ENCODE measurements around the gene SUSD1. TPM values are rescaled to one million over a fixed set of nuclear protein-coding genes. Genes with fewer than 3 reads are reported as not detected.
"Not testable (repeated sequence)": the region's sequence is repeated elsewhere in the genome, so short reads cannot be mapped to it uniquely, and the experiment has no call there.

SUSD1 gene
- total RNA-seq, 1 experiment from 2014 or later, result 7.9 TPM

DNA sequence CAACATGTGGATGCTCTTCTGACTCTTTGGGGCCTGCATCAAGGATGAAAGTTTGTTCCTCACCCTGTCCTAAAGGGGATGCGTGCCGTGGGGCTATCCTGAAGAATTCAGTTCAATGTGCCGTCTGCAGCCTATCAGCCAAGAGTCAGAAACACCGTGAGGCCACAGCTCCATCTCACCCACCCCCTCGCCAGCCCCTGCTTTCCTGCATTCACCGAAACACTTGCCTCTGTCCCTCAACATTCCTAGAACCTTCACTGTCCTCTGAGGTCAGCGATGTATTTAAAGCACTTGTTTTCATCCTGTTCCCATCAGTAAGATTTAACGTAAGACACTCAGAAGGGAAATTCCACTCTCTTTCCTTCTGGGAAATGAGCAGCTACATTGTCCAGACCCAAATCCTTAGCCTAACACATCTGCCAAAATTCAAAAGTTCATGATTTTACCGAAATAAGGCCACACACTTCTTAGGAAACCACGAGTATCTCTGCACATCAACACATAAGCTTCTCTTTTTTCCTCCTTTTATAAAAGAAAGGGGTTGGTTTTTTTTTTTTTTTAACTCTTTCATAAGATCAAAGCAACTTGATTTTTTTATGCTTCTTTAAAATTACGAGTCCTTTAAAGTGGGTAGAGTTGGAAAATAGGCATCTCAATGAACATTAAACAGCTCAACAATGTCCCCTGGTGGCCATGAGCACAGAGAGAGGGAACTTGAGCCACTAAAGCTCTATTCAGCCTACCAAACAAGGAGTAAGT, 100.7 kb downstream of the SUSD1 start:
- Histone ChIP-seq H2AFZ (ENCODE audit: low read depth, low read length, poor library complexity, severe bottlenecking) (no peak overlapping the region), H3K79me2 (ENCODE audit: insufficient read depth, low read length) (no peaks in the 10 kb centered on the region), H3K4me3 (replicated peaks in 1 of 2; ENCODE audit: low read depth in 1 of 2, low read length in 2 of 2) (no peak overlapping the region), H3K4me2 (ENCODE audit: low read length) (no peak overlapping the region), H3K9me2 (ENCODE audit: insufficient read depth) (no peaks in the 10 kb centered on the region), H3K9ac (ENCODE audit: low read length) (no peak overlapping the region), H3K4me1 (ENCODE audit: control insufficient read depth in 1 of 2, insufficient read depth in 2 of 2, low read length in 2 of 2) (peaks cover 16 to 51% of the 10 kb centered on the region in 2 experiments), H4K20me1 (ENCODE audit: insufficient read depth) (no peaks in the 10 kb centered on the region), H3K27me3 (ENCODE audit: insufficient read depth, low read length) (no peaks in the 10 kb centered on the region), H3K27ac (ENCODE audit: low read depth, low read length) (no peak overlapping the region), H3K36me3 (ENCODE audit: control insufficient read depth in 1 of 2, insufficient read depth in 2 of 2, low read length in 2 of 2) (no peaks in the 10 kb centered on the region), H3K9me3 (ENCODE audit: control insufficient read depth in 1 of 2, insufficient read depth in 1 of 2, low read depth in 1 of 2, low read length in 2 of 2) (no peaks in the 10 kb centered on the region)
- intact Hi-C loops (cut with micrococcal nuclease), result loop anchor here (1.0 to 10.0 kb wide), 5 partner anchors 178 to 477 kb away; partner anchors contain the start of genes DNAJC25 and UGCG
- ATAC-seq, result peak; percentile 83
- RAD21 ChIA-PET (ENCODE audit: low non-redundant PET in 1 of 2, low total read pairs in 2 of 2, uncharacterized antibody in 2 of 2, unreplicated experiment in 2 of 2), result interaction anchor here (0.5 to 1.9 kb wide), 13 partner anchors 8 to 316 kb away, joined by 3 to 8 read pairs (median 3); partner anchors contain the start of gene UGCG (in 1 of the 2)
- peak; percentile 54 for DNase-seq (ENCODE audit: low read depth, low spot score)
- CTCF ChIA-PET, result interaction anchor here (0.5 to 2.4 kb wide), 10 partner anchors 9 to 476 kb away, joined by 3 to 54 read pairs (median 6); partner anchors contain the start of gene PTGR1
- POLR2A ChIA-PET, result interaction anchor here (0.9 kb wide), 1 partner anchor 330 kb away, joined by 3 read pairs; no protein-coding TSS in a partner anchor
- no peak for TF ChIP-seq SIN3A (IDR thresholded peaks at IDR 0.05; ENCODE audit: low read depth)
- TF ChIP-seq RAD21 (IDR thresholded peaks at IDR 0.05; ENCODE audit: low read depth), result peak; percentile 97
- TF ChIP-seq, protein P1, sequence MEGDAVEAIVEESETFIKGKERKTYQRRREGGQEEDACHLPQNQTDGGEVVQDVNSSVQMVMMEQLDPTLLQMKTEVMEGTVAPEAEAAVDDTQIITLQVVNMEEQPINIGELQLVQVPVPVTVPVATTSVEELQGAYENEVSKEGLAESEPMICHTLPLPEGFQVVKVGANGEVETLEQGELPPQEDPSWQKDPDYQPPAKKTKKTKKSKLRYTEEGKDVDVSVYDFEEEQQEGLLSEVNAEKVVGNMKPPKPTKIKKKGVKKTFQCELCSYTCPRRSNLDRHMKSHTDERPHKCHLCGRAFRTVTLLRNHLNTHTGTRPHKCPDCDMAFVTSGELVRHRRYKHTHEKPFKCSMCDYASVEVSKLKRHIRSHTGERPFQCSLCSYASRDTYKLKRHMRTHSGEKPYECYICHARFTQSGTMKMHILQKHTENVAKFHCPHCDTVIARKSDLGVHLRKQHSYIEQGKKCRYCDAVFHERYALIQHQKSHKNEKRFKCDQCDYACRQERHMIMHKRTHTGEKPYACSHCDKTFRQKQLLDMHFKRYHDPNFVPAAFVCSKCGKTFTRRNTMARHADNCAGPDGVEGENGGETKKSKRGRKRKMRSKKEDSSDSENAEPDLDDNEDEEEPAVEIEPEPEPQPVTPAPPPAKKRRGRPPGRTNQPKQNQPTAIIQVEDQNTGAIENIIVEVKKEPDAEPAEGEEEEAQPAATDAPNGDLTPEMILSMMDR (IDR thresholded peaks at IDR 0.05 in 2 of 3, conservative IDR thresholded peaks at IDR 0.05 in 1 of 3; ENCODE audit: borderline replicate concordance in 1 of 3, insufficient read depth in 1 of 3, low read depth in 2 of 3, low read length in 2 of 3), result peak; percentile 89 to 97 (median 90)
- BruUV-seq (replicated peaks), result no TSS peak

DNA sequence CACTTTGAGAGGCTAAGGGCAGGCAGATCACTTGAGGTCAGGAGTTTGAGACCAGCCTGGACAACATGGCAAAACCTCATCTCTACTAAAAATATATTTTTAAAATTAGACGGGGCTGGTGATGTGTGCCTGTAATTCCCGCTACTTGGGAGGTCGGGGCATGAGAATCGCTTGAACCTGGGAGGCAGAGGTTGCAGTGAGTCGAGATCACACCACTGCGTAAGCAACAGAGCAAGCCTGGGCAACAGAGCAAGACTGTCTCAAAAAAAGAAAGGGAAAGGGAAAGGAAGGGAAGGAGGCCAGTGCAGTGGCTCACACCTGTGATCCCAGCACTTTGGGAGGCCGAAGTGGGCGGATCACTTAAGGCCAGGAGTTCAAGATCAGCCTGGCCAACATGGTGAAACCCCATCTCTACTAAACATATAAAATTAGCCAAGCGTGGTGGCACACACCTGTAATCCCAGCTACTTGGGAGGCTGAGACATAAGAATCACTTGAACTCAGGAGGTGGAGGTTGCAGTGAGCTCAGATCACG, 101.4 kb downstream of the SUSD1 start:
- BruUV-seq (replicated peaks); POLR2A ChIA-PET; H3K36me3 ChIP-seq (ENCODE audit: control insufficient read depth in 1 of 2, insufficient read depth in 2 of 2, low read length in 2 of 2); DNase-seq (ENCODE audit: low read depth, low spot score); H3K9me3 ChIP-seq (ENCODE audit: control insufficient read depth in 1 of 2, insufficient read depth in 1 of 2, low read depth in 1 of 2, low read length in 2 of 2); H3K9me2 ChIP-seq (ENCODE audit: insufficient read depth); H3K27ac ChIP-seq (ENCODE audit: low read depth, low read length); H4K20me1 ChIP-seq (ENCODE audit: insufficient read depth); H3K4me3 ChIP-seq (replicated peaks in 1 of 2; ENCODE audit: low read depth in 1 of 2, low read length in 2 of 2); H3K9ac ChIP-seq (ENCODE audit: low read length); H3K27me3 ChIP-seq (ENCODE audit: insufficient read depth, low read length); ATAC-seq; H2AFZ ChIP-seq (ENCODE audit: low read depth, low read length, poor library complexity, severe bottlenecking); H3K4me2 ChIP-seq (ENCODE audit: low read length); H3K79me2 ChIP-seq (ENCODE audit: insufficient read depth, low read length): not testable (repeated sequence)
- intact Hi-C loops (cut with micrococcal nuclease), result loop anchor here (1.0 to 10.0 kb wide), 5 partner anchors 177 to 476 kb away; partner anchors contain the start of genes DNAJC25 and UGCG
- ChIA-PET CTCF (interaction anchor here (1.7 to 2.4 kb wide), 3 partner anchors 11 to 314 kb away, joined by 7 to 54 read pairs (median 11); no protein-coding TSS in a partner anchor), RAD21 (ENCODE audit: low non-redundant PET in 1 of 2, low total read pairs in 2 of 2, uncharacterized antibody in 2 of 2, unreplicated experiment in 2 of 2) (interaction anchor here (0.5 to 1.9 kb wide), 3 partner anchors 152 to 317 kb away, joined by 3 to 8 read pairs (median 4); no protein-coding TSS in a partner anchor)
- peaks cover 19 to 58% of the 10 kb centered on the region in 2 experiments for H3K4me1 ChIP-seq (ENCODE audit: control insufficient read depth in 1 of 2, insufficient read depth in 2 of 2, low read length in 2 of 2)

Measured in HCT116 (cell line).